B cell (primary cell): Measurements from ENCODE around the gene SPEM2. TPM values are rescaled to one million over a fixed set of nuclear protein-coding genes. Genes with fewer than 3 reads are reported as not detected.

Experiments used
- ATAC-seq: fragments of 200-7000 bp; cut with Tn5 transposase; one replicate; pipeline ENCODE4 v1.10.0; 2021; ENCODE audit warnings: low read depth, mild to moderate bottlenecking, moderate number of reproducible peaks, moderate library complexity
- CTCF ChIA-PET: fragments of 350-600 bp; sonication (Branson Sonifier 250); formaldehyde crosslinking; loops from one replicate; lab custom pipeline; 2021; ENCODE audit warnings: antibody characterized with exemption, inconsistent platforms; lab: Charles Lee
- POLR2A ChIA-PET: fragments of 350-600 bp; sonication (Branson Sonifier 250); formaldehyde crosslinking; loops from one replicate; lab custom pipeline; 2021; ENCODE audit warnings: antibody characterized with exemption; lab: Charles Lee
- DNase-seq: peaks from one replicate; pipeline ENCODE4 v3.0.0; 2013
- H2AFZ ChIP-seq: 2 replicates; pipeline ENCODE4 v1.6.1; 2012; ENCODE audit warnings: mild to moderate bottlenecking, low read depth, low read length; ENCODE audit not compliant: insufficient read depth, poor library complexity, severe bottlenecking
- H3K27ac ChIP-seq, 2 donors: 1 replicate in 1 of 2; 2 replicates in 1 of 2; pipeline ENCODE4 v1.5.1; 2012 to 2013; ENCODE audit warnings: low read length in 2 of 2, mild to moderate bottlenecking in 2 of 2, moderate library complexity in 1 of 2
- H3K27me3 ChIP-seq, 4 experiments: fragments of 200-600 bp in 1 of 4; sonication (generic) in 1 of 4; replicated peaks in 1 of 4; 1 replicate in 2 of 4; 2 replicates in 2 of 4; pipeline versions ENCODE4 v1.6.1 to v1.7.0; 2013 to 2016; ENCODE audit warnings: low read length in 3 of 4, mild to moderate bottlenecking in 2 of 4, mixed read lengths in 1 of 4, moderate library complexity in 1 of 4; ENCODE audit not compliant: insufficient read depth in 4 of 4, control insufficient read depth in 3 of 4; ENCODE audit errors: control extremely low read depth in 1 of 4
- H3K36me3 ChIP-seq, 2 experiments: replicated peaks in 1 of 2; 1 replicate in 1 of 2; 2 replicates in 1 of 2; pipeline versions ENCODE4 v1.6.1 to v1.7.1; 2013; ENCODE audit warnings: low read length in 1 of 2; ENCODE audit not compliant: insufficient read depth in 2 of 2, control insufficient read depth in 1 of 2; ENCODE audit errors: control extremely low read depth in 1 of 2, extremely low read depth in 1 of 2
- H3K4me1 ChIP-seq, 2 donors: fragments of 200-600 bp in 1 of 2; sonication (generic) in 1 of 2; 1 replicate in 1 of 2; 2 replicates in 1 of 2; pipeline versions ENCODE4 v1.5.1 to v1.6.1; 2013 to 2017; ENCODE audit warnings: low read length in 2 of 2; ENCODE audit not compliant: control insufficient read depth in 2 of 2, insufficient read depth in 2 of 2
- H3K4me2 ChIP-seq: replicated peaks from 2 replicates; pipeline ENCODE3; 2012; ENCODE audit warnings: mild to moderate bottlenecking, low read depth, low read length; ENCODE audit not compliant: poor library complexity, severe bottlenecking
- H3K4me3 ChIP-seq, 5 experiments: fragments of 200-600 bp in 1 of 5; sonication (generic) in 1 of 5; 1 replicate in 3 of 5; 2 replicates in 2 of 5; pipeline versions ENCODE4 v1.5.1 to v1.7.0; 2011 to 2016; ENCODE audit warnings: low read length in 4 of 5, mild to moderate bottlenecking in 4 of 5, low read depth in 2 of 5, control low read depth in 1 of 5, moderate library complexity in 1 of 5; ENCODE audit not compliant: insufficient read depth in 1 of 5; ENCODE audit errors: control extremely low read depth in 1 of 5, extremely low read depth in 1 of 5
- H3K79me2 ChIP-seq: fragments of 200-600 bp; sonication (generic); one replicate; pipeline ENCODE4 v1.6.0; 2016; ENCODE audit warnings: low read length; ENCODE audit not compliant: control insufficient read depth, insufficient read depth
- H3K9ac ChIP-seq: fragments of 200-600 bp; sonication (generic); 2 replicates; pipeline ENCODE4 v1.6.1; 2017; ENCODE audit warnings: mild to moderate bottlenecking, low read length, moderate library complexity
- H3K9me3 ChIP-seq, 3 donors: one replicate each; pipeline versions ENCODE4 v1.6.1 to v1.7.1; 2013; ENCODE audit warnings: low read length in 2 of 3; ENCODE audit not compliant: control insufficient read depth in 2 of 3, insufficient read depth in 1 of 3; ENCODE audit errors: control extremely low read depth in 1 of 3
- H4K20me1 ChIP-seq: 2 replicates; pipeline ENCODE4 v1.6.0; 2012; ENCODE audit warnings: mild to moderate bottlenecking, low read length; ENCODE audit not compliant: insufficient read depth, control insufficient read depth, poor library complexity, severe bottlenecking
- H3K27ac Mint-ChIP-seq: one replicate; pipeline ENCODE4 v1.8.0; 2021; ENCODE audit warnings: mixed read lengths
- H3K27me3 Mint-ChIP-seq: one replicate; pipeline ENCODE4 v1.8.0; 2021; ENCODE audit warnings: mixed read lengths
- H3K4me1 Mint-ChIP-seq: one replicate; pipeline ENCODE4 v1.8.0; 2021; ENCODE audit warnings: mixed read lengths
- H3K4me3 Mint-ChIP-seq: one replicate; pipeline ENCODE4 v1.8.0; 2021; ENCODE audit warnings: mixed read lengths
- H3K9me3 Mint-ChIP-seq: one replicate; pipeline ENCODE4 v1.8.0; 2022; ENCODE audit warnings: mixed read lengths; ENCODE audit not compliant: insufficient read depth
- EZH2 ChIP-seq: IDR thresholded peaks from 2 replicates; pipeline ENCODE4 v1.6.1; 2012; ENCODE audit warnings: borderline replicate concordance, low read depth, mild to moderate bottlenecking, moderate library complexity, low read length; ENCODE audit not compliant: insufficient read depth, poor library complexity, severe bottlenecking
- WGBS: methylation state at CpG from one replicate; pipeline ENCODE4 v1.1.5; 2013; ENCODE audit warnings: missing lambda C conversion rate; ENCODE audit not compliant: insufficient coverage; 5-methylcytosine and 5-hydroxymethylcytosine counted together
- intact Hi-C: fragments of 100-400 bp; cut with micrococcal nuclease; formaldehyde crosslinking; loops from one replicate; pipeline ENCODE4 v1.10.0; 2022
- polyA plus RNA-seq: library from polyadenylated mRNA; depleted of rRNA; stranded (reverse); fragments of >200 nt; gene quantifications from 2 replicates; pipeline ENCODE4 v1.2.3, GENCODE V29; 2012
- total RNA-seq, 2 donors: library from RNA; stranded (reverse); fragments of 120-200 nt in 1 of 2; gene quantifications; 1 replicate in 1 of 2; 2 replicates in 1 of 2; pipeline versions ENCODE4 v1.2.3 to v1.2.4, GENCODE V29; 2013 to 2022
- TF ChIP-seq, protein P1 (sequence below): fragments of 200-600 bp; IDR thresholded peaks from one replicate; pipeline ENCODE4 v1.8.0; 2022; ENCODE audit warnings: antibody characterized with exemption, mild to moderate bottlenecking

SPEM2 gene
- total and polyA plus RNA-seq, 2 donors (not counting 1 experiment from before 2014, with no cell fraction given): not detected

DNA sequence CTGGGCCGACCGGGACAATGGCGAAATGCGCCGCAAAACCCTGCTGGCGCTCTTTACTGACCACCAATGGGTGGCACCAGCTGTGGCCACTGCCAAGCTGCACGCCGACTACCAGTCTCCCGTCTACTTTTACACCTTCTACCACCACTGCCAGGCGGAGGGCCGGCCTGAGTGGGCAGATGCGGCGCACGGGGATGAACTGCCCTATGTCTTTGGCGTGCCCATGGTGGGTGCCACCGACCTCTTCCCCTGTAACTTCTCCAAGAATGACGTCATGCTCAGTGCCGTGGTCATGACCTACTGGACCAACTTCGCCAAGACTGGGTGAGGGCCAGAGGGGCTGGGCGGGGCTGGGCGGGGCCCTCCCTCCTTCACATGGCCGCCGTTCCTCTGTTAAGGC lies 9.6 kb upstream of the SPEM2 start:
- Histone ChIP-seq H3K4me3 (no peak overlapping the region), H4K20me1 (no peaks in the 10 kb centered on the region), H3K27me3 (peaks cover 0 to 2% (median 0%) of the 10 kb centered on the region in 4 experiments), H2AFZ (no peak overlapping the region), H3K4me1 (no peaks in the 10 kb centered on the region), H3K27ac (no peak overlapping the region), H3K9ac (no peak overlapping the region), H3K79me2 (no peaks in the 10 kb centered on the region), H3K36me3 (no peaks in the 10 kb centered on the region), H3K4me2 (no peak overlapping the region), H3K9me3 (no peaks in the 10 kb centered on the region)
- H3K4me3 Mint-ChIP-seq: no peak overlapping the region
- H3K27me3 Mint-ChIP-seq: peaks cover 11% of the 10 kb centered on the region
- ChIA-PET CTCF (no interaction called here), POLR2A (no interaction called here)
- ATAC-seq: no peak
- TF ChIP-seq EZH2: no peak
- TF ChIP-seq, protein P1, sequence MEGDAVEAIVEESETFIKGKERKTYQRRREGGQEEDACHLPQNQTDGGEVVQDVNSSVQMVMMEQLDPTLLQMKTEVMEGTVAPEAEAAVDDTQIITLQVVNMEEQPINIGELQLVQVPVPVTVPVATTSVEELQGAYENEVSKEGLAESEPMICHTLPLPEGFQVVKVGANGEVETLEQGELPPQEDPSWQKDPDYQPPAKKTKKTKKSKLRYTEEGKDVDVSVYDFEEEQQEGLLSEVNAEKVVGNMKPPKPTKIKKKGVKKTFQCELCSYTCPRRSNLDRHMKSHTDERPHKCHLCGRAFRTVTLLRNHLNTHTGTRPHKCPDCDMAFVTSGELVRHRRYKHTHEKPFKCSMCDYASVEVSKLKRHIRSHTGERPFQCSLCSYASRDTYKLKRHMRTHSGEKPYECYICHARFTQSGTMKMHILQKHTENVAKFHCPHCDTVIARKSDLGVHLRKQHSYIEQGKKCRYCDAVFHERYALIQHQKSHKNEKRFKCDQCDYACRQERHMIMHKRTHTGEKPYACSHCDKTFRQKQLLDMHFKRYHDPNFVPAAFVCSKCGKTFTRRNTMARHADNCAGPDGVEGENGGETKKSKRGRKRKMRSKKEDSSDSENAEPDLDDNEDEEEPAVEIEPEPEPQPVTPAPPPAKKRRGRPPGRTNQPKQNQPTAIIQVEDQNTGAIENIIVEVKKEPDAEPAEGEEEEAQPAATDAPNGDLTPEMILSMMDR: no peak
- WGBS: 92% methylated on average over 23 of the region's 23 CpGs
- DNase-seq: no peak
- no peak overlapping the region for H3K27ac Mint-ChIP-seq
- no peaks in the 10 kb centered on the region for H3K4me1 Mint-ChIP-seq
- H3K9me3 Mint-ChIP-seq: no peaks in the 10 kb centered on the region
- intact Hi-C loops: no loop called here

DNA sequence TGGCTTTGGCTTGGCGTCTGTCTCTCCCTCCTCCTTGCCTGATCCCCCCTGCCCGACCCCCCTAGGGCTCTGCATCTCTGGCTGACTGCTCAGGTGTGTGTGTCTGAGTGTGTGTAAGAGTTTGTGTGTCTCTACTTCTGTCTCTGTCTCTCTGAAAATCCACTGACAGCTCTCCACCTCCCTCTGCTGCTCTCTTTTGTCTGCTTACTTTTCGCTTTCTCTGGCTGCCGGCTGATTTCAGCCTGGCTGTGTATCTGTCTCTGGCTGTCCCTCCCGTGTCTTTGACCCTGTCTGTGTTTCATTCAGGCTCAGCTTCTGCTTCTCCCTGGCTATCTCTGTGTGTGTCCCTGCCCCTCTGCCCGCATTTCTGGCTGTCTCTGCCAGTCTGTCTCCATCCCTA lies 9.1 kb upstream of the SPEM2 start:
- Mint-ChIP-seq H3K27me3 (peaks cover 11% of the 10 kb centered on the region), H3K27ac (no peak overlapping the region), H3K9me3 (no peaks in the 10 kb centered on the region), H3K4me3 (no peak overlapping the region), H3K4me1 (no peaks in the 10 kb centered on the region)
- Histone ChIP-seq H3K27ac (no peak overlapping the region), H3K4me2 (no peak overlapping the region), H3K79me2 (no peaks in the 10 kb centered on the region), H2AFZ (no peak overlapping the region), H4K20me1 (no peaks in the 10 kb centered on the region), H3K36me3 (no peaks in the 10 kb centered on the region), H3K9me3 (no peaks in the 10 kb centered on the region), H3K27me3 (no peaks in the 10 kb centered on the region), H3K4me3 (no peak overlapping the region), H3K9ac (no peak overlapping the region), H3K4me1 (no peaks in the 10 kb centered on the region)
- ATAC-seq (no peak), DNase-seq (no peak)
- 80% methylated on average over 4 of the region's 6 CpGs for WGBS
- CTCF ChIA-PET: interaction anchor here (1.2 kb wide), 1 partner anchor 60 kb away, joined by 4 read pairs; no protein-coding TSS in a partner anchor
- TF ChIP-seq, protein P1: no peak
- TF ChIP-seq EZH2: no peak
- POLR2A ChIA-PET: no interaction called here
- intact Hi-C loops: no loop called here
